Activated T-helper 1 cell treated with anti-CD3 and anti-CD28 coated beads, Interleukin-2, amount 50 U/mL, for 16 hours (primary cell): ENCODE measurements around the gene AHCYL2.
A peak's percentile ranks its signal among the peaks of the same experiment; 100 is the strongest.

Source experiments
- DNase-seq, 2 donors: peaks; one replicate each; pipeline ENCODE4 v3.0.0-alpha.2; 2020; ENCODE audit warnings: low read depth in 1 of 2, low spot score in 1 of 2

The AHCYL2 gene

DNA sequence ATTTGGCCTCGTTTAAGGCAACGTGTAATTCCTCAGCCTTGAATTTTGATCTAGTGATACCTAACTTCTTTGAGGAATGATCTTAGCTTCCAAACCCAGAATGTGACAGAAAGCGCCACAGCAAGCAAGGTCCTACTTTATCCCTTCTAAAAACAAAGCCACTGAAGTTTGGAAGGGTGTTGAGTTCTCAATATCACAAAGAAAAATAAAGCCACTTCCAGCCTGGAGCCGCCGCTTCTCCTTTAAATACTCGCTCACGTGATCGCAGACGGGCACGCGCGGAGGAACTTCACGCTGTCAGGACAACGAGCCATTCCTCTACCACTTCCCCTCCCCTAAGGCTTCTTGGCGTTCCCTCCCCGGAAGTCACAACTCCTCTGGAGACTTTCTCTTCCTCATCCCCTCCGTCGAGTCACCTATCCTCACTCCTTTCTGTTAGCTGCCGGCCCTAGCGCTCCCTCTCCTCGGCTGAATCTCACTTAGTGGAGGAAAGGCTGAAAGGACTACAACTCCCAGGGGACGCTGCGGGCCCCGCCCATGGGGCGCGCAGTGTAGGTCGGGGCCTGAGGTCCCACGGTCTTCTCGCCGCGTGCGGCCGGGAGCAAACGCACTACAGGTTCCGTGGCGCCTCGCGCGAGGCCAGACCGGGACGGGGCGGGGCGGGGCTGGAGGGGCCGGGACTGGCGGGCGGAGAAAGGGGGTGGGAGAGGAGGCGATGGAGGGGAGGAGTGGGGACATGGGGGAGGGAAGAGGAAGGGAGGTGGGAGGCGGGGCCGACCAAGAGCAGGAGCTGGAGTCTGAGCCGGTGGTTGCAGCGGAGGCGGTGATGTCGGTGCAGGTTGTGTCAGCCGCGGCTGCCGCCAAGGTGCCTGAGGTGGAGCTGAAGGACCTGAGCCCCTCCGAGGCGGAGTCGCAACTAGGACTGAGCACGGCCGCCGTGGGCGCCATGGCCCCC is at the start of gene AHCYL2:
Gene AHCYL2 (plus strand): TSS at position 780 of the 955 bp plus-strand sequence.
- DNase-seq = peak; percentile 96 to 97

DNA sequence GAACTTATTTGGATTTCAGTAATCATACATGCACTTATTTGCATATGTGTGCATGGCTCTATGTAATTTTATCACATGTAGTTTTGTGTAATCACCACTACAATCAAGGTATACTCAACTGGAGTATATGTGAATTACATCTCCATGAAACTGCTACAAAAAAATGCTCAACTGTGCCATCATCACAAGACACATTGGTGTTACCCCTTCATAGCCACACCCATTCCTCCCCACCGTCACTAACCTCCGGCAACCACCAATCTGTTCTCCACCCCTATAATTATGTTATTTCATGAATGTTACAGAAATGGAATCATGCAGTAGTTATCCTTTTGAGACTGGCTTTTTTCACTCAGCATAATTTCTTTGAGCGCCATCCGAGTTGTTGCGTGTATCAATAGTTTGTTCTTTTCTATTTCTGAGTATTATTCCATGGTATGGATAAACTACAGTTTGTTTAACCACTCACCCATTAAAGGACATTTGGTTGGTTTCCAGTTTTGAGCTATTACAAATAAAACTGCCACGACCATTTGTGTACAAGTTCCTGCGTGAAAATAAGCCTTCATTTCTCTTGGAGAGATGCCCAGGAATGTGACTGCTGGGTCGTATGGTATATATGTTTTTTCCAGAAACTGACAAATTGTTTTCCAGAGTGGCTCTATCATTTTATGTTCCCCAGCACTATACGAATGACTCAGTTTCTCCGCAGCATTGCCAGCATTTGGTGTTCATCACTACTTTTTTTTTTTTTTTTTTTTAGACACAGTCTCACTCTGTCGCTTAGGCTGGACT is 47.7 kb upstream of the AHCYL2 start:
- no peak for DNase-seq

GRCh38 chr7:129184981-129185670 is 39.7 kb upstream of the AHCYL2 start:
- no peak for DNase-seq

DNA sequence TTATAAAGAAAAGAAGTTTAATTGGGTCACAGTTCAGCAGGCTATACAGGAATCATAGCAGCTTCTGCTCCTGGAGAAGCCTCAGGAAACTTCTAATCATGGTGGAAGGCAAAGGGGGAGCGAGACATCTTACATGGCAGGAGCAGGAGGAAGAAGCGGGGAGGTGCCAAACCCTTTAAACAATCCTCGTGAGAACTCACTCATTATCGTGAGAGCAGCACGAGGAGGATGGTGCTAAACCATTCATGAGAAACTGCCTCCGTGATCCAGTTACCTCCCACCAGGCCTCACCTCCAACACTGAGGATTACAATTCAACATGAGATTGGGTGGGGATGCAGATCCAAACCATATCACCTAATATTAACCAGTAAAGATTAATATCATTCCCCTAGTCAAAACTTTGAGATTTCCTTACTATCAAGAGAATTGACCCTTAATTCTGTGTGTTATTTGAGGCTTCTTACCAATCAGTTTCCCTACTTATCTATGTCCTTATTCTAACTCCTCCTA is 38.0 kb upstream of the AHCYL2 start:
- DNase-seq = no peak

- DNase-seq = no peak
Observed at GRCh38 chr7:129187681-129188371, 37.0 kb upstream of the AHCYL2 start.

GRCh38 chr7:129188372-129188891 is 36.4 kb upstream of the AHCYL2 start, which contains the start of gene SMO:
Gene SMO (plus strand): TSS chr7:129188633. CDS start chr7:129189152, 519 bp downstream.
- no peak for DNase-seq

DNA sequence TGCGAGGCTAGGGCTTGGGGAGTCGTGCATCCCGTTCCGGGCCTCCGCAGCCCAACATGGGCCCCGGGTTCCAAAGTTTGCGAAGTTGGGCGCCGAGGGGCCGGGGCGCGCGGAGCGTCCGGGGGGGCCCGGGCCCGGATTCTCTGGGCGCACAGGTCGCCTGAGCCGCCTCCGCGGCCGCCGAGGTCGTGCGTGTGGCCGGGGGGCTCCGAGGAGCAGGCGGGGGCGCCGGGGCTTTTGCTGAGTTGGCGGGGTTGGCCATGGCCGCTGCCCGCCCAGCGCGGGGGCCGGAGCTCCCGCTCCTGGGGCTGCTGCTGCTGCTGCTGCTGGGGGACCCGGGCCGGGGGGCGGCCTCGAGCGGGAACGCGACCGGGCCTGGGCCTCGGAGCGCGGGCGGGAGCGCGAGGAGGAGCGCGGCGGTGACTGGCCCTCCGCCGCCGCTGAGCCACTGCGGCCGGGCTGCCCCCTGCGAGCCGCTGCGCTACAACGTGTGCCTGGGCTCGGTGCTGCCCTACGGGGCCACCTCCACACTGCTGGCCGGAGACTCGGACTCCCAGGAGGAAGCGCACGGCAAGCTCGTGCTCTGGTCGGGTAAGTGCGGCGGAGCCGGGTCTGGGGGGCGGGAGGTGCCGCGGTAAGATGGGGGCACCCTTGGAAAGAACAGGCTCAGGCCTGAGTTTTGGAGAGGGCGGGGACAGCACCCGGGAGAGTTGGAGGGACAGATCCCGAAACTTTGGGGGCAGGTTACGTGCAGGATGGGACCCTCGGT is 35.8 kb upstream of the AHCYL2 start:
- DNase-seq = no peak

DNA sequence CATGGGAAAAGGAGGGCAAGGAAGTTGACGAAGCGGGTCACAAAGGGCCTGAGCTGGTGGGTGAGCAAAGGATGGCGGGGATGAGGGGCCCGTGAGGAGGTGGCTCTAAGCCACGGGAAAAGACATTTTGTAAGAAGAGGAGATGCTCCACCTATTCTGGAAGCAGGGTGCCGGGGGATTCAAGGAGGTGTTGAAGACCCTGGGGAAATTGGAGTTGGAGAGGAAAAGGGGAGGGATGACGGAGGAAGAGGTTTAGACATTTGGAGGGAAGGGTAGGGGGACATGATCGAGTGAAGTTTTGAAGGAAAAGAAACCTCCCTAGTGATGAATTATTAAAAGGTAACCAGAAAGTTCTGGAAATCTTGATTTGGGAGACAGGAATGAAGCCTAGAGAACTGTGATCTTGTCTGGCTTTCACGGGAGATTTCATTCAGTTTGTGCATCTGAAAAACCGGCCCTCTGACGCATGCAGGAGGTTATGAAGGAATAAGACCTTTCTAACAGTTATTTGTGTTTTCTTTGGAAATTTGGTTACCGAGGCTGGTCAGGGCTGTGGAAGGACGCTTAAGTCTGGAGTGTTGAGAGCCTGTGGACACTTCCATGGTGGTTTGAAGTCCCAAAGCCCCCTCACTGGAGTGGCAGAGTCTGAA is 35.0 kb upstream of the AHCYL2 start:
- DNase-seq = no peak

- DNase-seq = no peak
Observed at GRCh38 chr7:129191272-129191671, 33.6 kb upstream of the AHCYL2 start.

DNA sequence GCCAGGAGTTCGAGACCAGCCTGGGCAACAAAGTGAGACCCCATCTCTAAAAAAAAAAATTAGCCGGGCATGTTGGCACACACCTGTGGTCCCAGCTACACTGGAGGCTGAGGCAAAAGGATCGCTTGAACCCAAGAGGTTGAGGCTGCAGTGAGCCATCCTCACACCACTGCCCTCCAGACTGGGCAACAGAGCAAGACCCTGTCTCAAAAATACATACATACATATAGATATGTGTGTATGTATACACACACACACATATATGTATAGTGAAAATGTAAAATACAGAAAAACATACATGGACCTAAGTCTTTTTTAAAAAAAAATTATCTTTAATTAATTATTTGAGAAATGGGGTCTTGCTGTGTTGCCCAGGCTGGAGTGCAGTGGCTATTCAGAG is 30.9 kb upstream of the AHCYL2 start:
- no peak for DNase-seq

- DNase-seq = no peak
Observed at GRCh38 chr7:129197771-129198170, 27.1 kb upstream of the AHCYL2 start.

DNA sequence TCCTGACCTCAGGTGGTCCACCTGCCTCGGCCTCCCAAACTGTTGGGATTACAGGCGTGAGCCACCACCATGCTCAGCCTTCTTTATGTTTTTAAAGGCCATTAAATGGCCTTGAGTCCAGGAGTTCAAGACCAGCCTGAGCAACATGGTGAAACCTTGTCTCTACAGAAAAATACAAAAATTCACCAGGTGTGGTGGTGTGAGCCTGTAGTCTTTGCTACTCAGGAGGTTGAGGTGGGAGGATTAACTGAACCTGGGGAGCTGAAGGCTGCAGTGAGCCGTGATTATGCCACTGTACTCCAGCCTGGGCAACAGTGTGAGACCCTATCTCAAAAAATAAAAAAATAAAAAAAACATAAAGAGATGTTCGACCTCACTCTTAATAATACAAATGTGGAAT is 25.4 kb upstream of the AHCYL2 start:
- DNase-seq = no peak

- DNase-seq = no peak
Observed at GRCh38 chr7:129202058-129202777, 22.6 kb upstream of the AHCYL2 start.

- no peak for DNase-seq
Observed at GRCh38 chr7:129203050-129203741, 21.6 kb upstream of the AHCYL2 start.

DNA sequence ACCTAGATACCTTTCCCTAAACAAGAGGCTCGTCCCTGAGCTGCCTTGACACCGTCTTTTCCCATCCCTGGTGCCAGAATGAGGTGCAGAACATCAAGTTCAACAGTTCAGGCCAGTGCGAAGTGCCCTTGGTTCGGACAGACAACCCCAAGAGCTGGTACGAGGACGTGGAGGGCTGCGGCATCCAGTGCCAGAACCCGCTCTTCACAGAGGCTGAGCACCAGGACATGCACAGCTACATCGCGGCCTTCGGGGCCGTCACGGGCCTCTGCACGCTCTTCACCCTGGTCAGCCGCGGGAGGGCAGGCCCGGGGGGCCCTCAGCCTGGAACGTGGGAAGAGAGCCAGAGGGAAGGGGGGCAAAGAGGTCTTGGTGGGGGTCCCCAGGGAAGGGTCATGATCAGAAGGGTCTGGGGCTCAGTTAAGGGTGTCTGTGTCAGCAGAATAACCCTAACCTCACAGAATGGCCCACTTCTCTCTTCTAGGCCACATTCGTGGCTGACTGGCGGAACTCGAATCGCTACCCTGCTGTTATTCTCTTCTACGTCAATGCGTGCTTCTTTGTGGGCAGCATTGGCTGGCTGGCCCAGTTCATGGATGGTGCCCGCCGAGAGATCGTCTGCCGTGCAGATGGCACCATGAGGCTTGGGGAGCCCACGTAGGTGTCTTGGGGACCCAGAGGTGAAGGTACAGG is 19.6 kb upstream of the AHCYL2 start:
- DNase-seq = no peak

- DNase-seq = no peak
Observed at GRCh38 chr7:129205987-129206785, 18.6 kb upstream of the AHCYL2 start.
